Measurements from ENCODE around the gene CNTN5. TPM values are rescaled to one million over a fixed set of nuclear protein-coding genes. Genes with fewer than 3 reads are reported as not detected.

CNTN5 gene
- total and polyA plus RNA-seq, 10 of the 15 experiments (the other 5 are each of a cell fraction or from before 2014, with no cell fraction given) = 0.01 TPM; not detected in 9

GRCh38 chr11:99234534-99234933 is 213.8 kb downstream of the CNTN5 start (continued):
- no peak for TF ChIP-seq PKNOX1 (IDR thresholded peaks at IDR 0.05)
- no peak for TF ChIP-seq EP300 (IDR thresholded peaks at IDR 0.05; ENCODE audit: borderline replicate concordance in 1 of 2, control insufficient read depth in 1 of 2, low read depth in 2 of 2, low read length in 2 of 2)
- no peak for TF ChIP-seq RELA (IDR thresholded peaks at IDR 0.05; ENCODE audit: borderline replicate concordance, partially characterized antibody)
- TF ChIP-seq EED (IDR thresholded peaks at IDR 0.05; ENCODE audit: low read depth) = no peak

GRCh38 chr11:99238401-99238800 is 217.7 kb downstream of the CNTN5 start:
- Histone ChIP-seq H3K4me2 (ENCODE audit: control insufficient read depth, insufficient read depth) (no peak overlapping the region), H3K4me3 (no peak overlapping the region), H3K9me3 (replicated peaks; ENCODE audit: control insufficient read depth, insufficient read depth, low read length) (no peaks in the 10 kb centered on the region), H3K27me3 (replicated peaks in 1 of 2; ENCODE audit: control insufficient read depth in 2 of 2, insufficient read depth in 2 of 2, low read length in 1 of 2) (no peaks in the 10 kb centered on the region), H3K36me3 (ENCODE audit: control insufficient read depth in 2 of 2, insufficient read depth in 2 of 2, low read length in 1 of 2) (no peaks in the 10 kb centered on the region), H4K20me1 (ENCODE audit: control insufficient read depth, insufficient read depth) (no peaks in the 10 kb centered on the region), H2AFZ (ENCODE audit: control insufficient read depth, low read depth, low read length) (no peak overlapping the region), H3K9ac (ENCODE audit: control insufficient read depth, insufficient read depth, low read length) (no peak overlapping the region), H3K79me2 (ENCODE audit: control insufficient read depth, insufficient read depth, low read length) (no peaks in the 10 kb centered on the region), H3K4me1 (ENCODE audit: control insufficient read depth, insufficient read depth, low read length) (no peaks in the 10 kb centered on the region), H3K27ac (ENCODE audit: control insufficient read depth, insufficient read depth) (no peak overlapping the region)
- ATAC-seq (no peak), DNase-seq (ENCODE audit: low read depth, low spot score) (no peak), FAIRE-seq (no peak)
- no TSS peak for BruUV-seq (replicated peaks)
- in situ Hi-C loops (cut with MboI) (no loop called here), intact Hi-C loops (cut with micrococcal nuclease; ENCODE audit: unreplicated experiment) (no loop called here)
- SMC1A ChIA-PET (ENCODE audit: uncharacterized antibody, unreplicated experiment) = no interaction called here
- CTCF ChIA-PET = no interaction called here
- RAD21 ChIA-PET (ENCODE audit: unreplicated experiment) = no interaction called here
- TF ChIP-seq SREBF1 (IDR thresholded peaks at IDR 0.05; ENCODE audit: low read length) (no peak), EP300 (IDR thresholded peaks at IDR 0.05; ENCODE audit: borderline replicate concordance in 1 of 2, control insufficient read depth in 1 of 2, low read depth in 2 of 2, low read length in 2 of 2) (no peak), POU2F2 (IDR thresholded peaks at IDR 0.05; ENCODE audit: borderline replicate concordance, low read depth, low read length) (no peak), BMI1 (IDR thresholded peaks at IDR 0.05; ENCODE audit: borderline replicate concordance) (no peak), PRDM15 (CRISPR knock-in tag; IDR thresholded peaks at IDR 0.05) (no peak), MYB (IDR thresholded peaks at IDR 0.05; ENCODE audit: borderline replicate concordance, low read depth, low read length) (no peak), HDAC2 (IDR thresholded peaks at IDR 0.05) (no peak)
- TF ChIP-seq, protein P1, sequence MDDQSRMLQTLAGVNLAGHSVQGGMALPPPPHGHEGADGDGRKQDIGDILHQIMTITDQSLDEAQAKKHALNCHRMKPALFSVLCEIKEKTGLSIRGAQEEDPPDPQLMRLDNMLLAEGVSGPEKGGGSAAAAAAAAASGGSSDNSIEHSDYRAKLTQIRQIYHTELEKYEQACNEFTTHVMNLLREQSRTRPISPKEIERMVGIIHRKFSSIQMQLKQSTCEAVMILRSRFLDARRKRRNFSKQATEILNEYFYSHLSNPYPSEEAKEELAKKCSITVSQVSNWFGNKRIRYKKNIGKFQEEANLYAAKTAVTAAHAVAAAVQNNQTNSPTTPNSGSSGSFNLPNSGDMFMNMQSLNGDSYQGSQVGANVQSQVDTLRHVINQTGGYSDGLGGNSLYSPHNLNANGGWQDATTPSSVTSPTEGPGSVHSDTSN (IDR thresholded peaks at IDR 0.05; ENCODE audit: insufficient replicate concordance, low read depth, low read length) = no peak
- WGBS (ENCODE audit: insufficient coverage, insufficient replicate concordance, low lambda C conversion rate, missing lambda C conversion rate) = 6% methylated on average over 1 of the region's 1 CpG
- POLR2A ChIA-PET = no interaction called here
